GM06990 (cell line): ENCODE results near the gene KMT2C.
"Not testable (repeated sequence)": the region's sequence is repeated elsewhere in the genome, so short reads cannot be mapped to it uniquely, and the experiment has no call there.

Experiments
- DNase-seq: peaks from one replicate; pipeline ENCODE4 v3.0.0-alpha.2; 2011; ENCODE audit not compliant: insufficient read length; ENCODE audit errors: extremely low read depth
- H3K27me3 ChIP-seq: replicated peaks from 2 replicates; pipeline ENCODE4 v1.6.0; 2011; ENCODE audit warnings: low read length; ENCODE audit not compliant: control insufficient read depth, insufficient read depth
- H3K36me3 ChIP-seq: 2 replicates; pipeline ENCODE4 v1.5.1; 2011; ENCODE audit warnings: low read length; ENCODE audit not compliant: control insufficient read depth, insufficient read depth
- H3K4me3 ChIP-seq: replicated peaks from 2 replicates; pipeline ENCODE4 v1.5.1; 2011; ENCODE audit warnings: low read depth, mild to moderate bottlenecking, control low read depth, low read length
- TF ChIP-seq, protein P1 (sequence below): IDR thresholded peaks from 2 replicates; pipeline ENCODE4 v1.5.1; 2011; ENCODE audit warnings: low read length, control low read depth, mild to moderate bottlenecking, inconsistent platforms; ENCODE audit not compliant: insufficient read depth, poor library complexity, severe bottlenecking

Gene KMT2C

GRCh38 chr7:152231089-152231488, 204.7 kb downstream of the KMT2C start:
- TF ChIP-seq, protein P1, sequence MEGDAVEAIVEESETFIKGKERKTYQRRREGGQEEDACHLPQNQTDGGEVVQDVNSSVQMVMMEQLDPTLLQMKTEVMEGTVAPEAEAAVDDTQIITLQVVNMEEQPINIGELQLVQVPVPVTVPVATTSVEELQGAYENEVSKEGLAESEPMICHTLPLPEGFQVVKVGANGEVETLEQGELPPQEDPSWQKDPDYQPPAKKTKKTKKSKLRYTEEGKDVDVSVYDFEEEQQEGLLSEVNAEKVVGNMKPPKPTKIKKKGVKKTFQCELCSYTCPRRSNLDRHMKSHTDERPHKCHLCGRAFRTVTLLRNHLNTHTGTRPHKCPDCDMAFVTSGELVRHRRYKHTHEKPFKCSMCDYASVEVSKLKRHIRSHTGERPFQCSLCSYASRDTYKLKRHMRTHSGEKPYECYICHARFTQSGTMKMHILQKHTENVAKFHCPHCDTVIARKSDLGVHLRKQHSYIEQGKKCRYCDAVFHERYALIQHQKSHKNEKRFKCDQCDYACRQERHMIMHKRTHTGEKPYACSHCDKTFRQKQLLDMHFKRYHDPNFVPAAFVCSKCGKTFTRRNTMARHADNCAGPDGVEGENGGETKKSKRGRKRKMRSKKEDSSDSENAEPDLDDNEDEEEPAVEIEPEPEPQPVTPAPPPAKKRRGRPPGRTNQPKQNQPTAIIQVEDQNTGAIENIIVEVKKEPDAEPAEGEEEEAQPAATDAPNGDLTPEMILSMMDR = no peak
- no peak for DNase-seq
- H3K36me3 ChIP-seq = no peaks in the 10 kb centered on the region; the same call in 1 of the 2 replicates
- no peak overlapping the region for H3K4me3 ChIP-seq
- no peaks in the 10 kb centered on the region for H3K27me3 ChIP-seq

GRCh38 chr7:152219556-152219955, 216.2 kb downstream of the KMT2C start:
- not testable (repeated sequence) for DNase-seq, H3K4me3 ChIP-seq, H3K27me3 ChIP-seq, H3K36me3 ChIP-seq

- not testable (repeated sequence) for H3K27me3 ChIP-seq, H3K4me3 ChIP-seq, DNase-seq, H3K36me3 ChIP-seq
Observed at GRCh38 chr7:152208766-152209165, 227.0 kb downstream of the KMT2C start.

DNA sequence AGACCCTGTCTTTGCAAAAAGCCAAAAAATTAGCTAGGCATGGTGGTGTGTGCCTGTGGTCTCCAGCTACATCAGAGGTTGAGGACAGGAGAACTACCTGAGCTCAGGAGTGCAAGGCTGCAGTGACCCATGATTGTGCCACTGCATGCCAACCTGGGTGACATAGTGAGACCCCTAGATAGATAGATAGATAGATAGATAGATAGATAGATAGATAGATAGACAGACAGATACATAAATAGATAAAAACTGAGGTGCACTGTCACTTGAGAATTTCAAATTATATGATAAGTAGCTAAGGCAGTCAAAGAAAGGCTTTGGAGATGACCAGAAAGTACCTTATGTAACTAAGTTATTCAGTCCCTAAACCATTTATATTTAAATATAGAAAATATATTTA, 231.4 kb downstream of the KMT2C start:
- not testable (repeated sequence) for H3K4me3 ChIP-seq, H3K36me3 ChIP-seq, H3K27me3 ChIP-seq, DNase-seq

DNA sequence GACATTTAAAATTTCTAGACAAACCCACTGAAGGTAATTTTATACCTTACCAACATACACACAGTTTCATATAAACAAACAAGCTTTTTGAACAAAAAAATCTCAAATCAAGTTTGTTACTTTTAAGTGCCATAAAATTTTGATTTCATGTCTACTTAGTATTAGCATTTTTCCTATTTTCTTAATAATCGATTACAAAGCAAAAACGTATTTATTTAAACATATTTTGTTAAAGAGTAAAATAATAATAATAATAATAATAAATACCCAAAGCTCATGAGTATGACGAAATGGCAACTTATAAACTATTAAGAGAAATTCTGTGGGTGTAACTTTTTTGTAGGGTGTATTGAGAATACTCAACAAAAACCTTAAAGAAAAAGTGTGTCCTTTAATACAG, 232.7 kb downstream of the KMT2C start:
- no peak overlapping the region for H3K4me3 ChIP-seq
- TF ChIP-seq, protein P1 = no peak
- peaks cover 3% of the 10 kb centered on the region for H3K36me3 ChIP-seq
- no peaks in the 10 kb centered on the region for H3K27me3 ChIP-seq
- no peak for DNase-seq

DNA sequence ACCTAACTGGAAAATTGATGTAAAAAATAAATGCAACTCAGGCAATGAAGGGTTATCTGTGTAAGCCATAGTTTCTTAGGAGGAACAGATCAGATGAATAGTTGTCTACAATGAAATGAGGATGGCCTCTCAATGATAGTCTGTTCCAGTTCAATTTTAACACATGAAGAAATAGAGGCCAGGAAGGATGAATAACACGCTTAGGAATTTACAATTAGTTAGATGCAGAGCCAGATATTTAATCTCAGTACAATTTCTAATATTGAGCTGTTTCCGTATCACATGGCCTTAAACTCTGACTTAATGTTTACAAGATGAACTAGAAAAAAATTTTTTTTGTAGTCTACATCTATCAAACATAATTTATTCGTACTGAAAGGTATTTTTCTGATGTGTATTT, 233.7 kb downstream of the KMT2C start:
- H3K36me3 ChIP-seq = peaks cover 3% of the 10 kb centered on the region
- TF ChIP-seq, protein P1 = no peak
- no peak for DNase-seq
- H3K27me3 ChIP-seq = no peaks in the 10 kb centered on the region
- H3K4me3 ChIP-seq = no peak overlapping the region

DNA sequence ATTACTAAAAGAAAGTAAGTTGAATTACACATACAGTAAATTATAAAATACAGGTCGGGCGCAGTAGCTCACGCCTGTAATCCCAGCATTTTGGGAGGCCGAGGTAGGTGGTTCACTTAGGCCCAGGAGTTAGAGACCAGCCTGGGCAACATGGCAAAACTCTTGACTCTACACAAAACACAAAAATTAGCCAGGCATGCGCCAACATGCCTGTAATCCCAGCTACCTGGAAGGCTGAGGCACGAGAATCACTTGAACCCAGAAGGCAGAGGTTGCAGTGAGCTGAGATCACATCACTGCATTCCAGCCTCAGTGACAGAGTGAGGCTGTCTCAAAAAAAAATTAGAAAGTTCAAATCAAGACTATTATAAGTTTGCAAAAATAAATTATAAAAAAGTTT, 235.4 kb downstream of the KMT2C start:
- no peak overlapping the region for H3K4me3 ChIP-seq
- peaks cover 3% of the 10 kb centered on the region for H3K36me3 ChIP-seq

More for the DNA sequence above, 235.4 kb downstream of the KMT2C start:
- H3K27me3 ChIP-seq = no peaks in the 10 kb centered on the region
- DNase-seq = no peak
- TF ChIP-seq, protein P1 = no peak
